ENCODE results near the gene ATP9B. TPM values are rescaled to one million over a fixed set of nuclear protein-coding genes. Genes with fewer than 3 reads are reported as not detected.

Gene ATP9B
- total RNA-seq, 1 experiment from 2014 or later = 8.6 TPM

DNA sequence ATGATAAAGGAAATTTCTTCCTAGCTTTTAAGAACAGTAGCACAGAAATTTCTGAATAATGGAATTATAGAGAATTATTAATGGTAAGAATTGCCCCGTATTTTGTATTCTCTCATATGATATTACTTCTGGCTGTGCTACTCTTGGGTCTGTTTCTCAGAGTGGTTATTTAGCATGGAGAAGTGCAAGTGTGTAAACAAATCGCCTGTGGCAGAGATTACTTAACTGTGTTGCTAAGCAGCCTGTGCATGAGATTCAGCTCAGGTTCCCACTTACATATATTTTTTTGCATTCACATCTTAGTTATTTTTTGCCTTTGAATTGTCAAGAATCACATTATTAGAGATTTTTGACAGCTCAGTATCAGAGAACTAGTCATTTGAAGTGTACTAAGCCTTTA lies 246.4 kb downstream of the ATP9B start:
- Histone ChIP-seq H3K27me3 (ENCODE audit: insufficient read depth, low read depth) (no peaks in the 10 kb centered on the region), H3F3A (ENCODE audit: insufficient read depth, low read depth) (no peaks in the 10 kb centered on the region), H3K9me2 (ENCODE audit: insufficient read depth) (no peaks in the 10 kb centered on the region), H3K4me3 (no peak overlapping the region), H3K4me1 (replicated peaks; ENCODE audit: insufficient read depth) (no peaks in the 10 kb centered on the region), H3K36me3 (ENCODE audit: low read depth) (no peaks in the 10 kb centered on the region), H4K20me1 (ENCODE audit: insufficient read depth) (peaks cover 5% of the 10 kb centered on the region; the same call in 1 of the 2 replicates), H3K9me3 (ENCODE audit: insufficient read depth, low read depth) (no peaks in the 10 kb centered on the region), H2AFZ (no peak overlapping the region), H3K4me2 (no peak overlapping the region), H3K27ac (no peak overlapping the region), H3K79me2 (ENCODE audit: low read depth) (no peaks in the 10 kb centered on the region)
- no peak for DNase-seq
- ChIA-PET CTCF (no interaction called here), POLR2A (ENCODE audit: unreplicated experiment) (no interaction called here)
- BruUV-seq (replicated peaks) = no TSS peak
- intact Hi-C loops (cut with micrococcal nuclease; ENCODE audit: unreplicated experiment) = no loop called here
- TF ChIP-seq, protein P1, sequence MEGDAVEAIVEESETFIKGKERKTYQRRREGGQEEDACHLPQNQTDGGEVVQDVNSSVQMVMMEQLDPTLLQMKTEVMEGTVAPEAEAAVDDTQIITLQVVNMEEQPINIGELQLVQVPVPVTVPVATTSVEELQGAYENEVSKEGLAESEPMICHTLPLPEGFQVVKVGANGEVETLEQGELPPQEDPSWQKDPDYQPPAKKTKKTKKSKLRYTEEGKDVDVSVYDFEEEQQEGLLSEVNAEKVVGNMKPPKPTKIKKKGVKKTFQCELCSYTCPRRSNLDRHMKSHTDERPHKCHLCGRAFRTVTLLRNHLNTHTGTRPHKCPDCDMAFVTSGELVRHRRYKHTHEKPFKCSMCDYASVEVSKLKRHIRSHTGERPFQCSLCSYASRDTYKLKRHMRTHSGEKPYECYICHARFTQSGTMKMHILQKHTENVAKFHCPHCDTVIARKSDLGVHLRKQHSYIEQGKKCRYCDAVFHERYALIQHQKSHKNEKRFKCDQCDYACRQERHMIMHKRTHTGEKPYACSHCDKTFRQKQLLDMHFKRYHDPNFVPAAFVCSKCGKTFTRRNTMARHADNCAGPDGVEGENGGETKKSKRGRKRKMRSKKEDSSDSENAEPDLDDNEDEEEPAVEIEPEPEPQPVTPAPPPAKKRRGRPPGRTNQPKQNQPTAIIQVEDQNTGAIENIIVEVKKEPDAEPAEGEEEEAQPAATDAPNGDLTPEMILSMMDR (conservative IDR thresholded peaks at IDR 0.05) = no peak

DNA sequence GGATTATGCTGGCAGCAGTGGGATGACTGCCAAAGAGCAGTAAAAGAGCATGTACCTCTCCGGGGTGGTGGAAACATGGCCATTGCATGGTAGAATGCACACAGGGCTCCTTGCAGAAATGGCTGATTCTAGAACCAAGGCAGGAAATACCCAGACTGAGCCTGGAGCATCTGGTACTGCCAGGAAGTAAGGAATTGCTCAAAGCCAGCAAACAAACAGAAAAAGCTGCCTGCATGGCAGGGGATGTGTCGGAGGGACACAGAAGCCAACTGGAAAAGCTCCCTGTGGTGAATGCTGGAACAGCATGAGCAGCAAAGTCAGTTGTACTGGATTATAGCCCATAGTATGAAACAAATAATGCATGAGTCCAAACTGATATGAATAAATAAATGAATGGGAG lies 248.5 kb downstream of the ATP9B start:
- DNase-seq = no peak
- H3F3A ChIP-seq (ENCODE audit: insufficient read depth, low read depth) = no peaks in the 10 kb centered on the region
- no peaks in the 10 kb centered on the region for H3K9me2 ChIP-seq (ENCODE audit: insufficient read depth)
- no peaks in the 10 kb centered on the region for H3K9me3 ChIP-seq (ENCODE audit: insufficient read depth, low read depth)
- H3K79me2 ChIP-seq (ENCODE audit: low read depth) = no peaks in the 10 kb centered on the region
- H3K4me2 ChIP-seq = no peak overlapping the region
- no peak for TF ChIP-seq EZH2 (IDR thresholded peaks at IDR 0.05; ENCODE audit: low read depth)
- TF ChIP-seq, protein P1 (conservative IDR thresholded peaks at IDR 0.05) = no peak; the same call in 1 of the 2 replicates
- no peaks in the 10 kb centered on the region for H3K36me3 ChIP-seq (ENCODE audit: low read depth)
- ChIA-PET CTCF (no interaction called here), POLR2A (ENCODE audit: unreplicated experiment) (no interaction called here)
- no peak overlapping the region for H3K4me3 ChIP-seq
- H4K20me1 ChIP-seq (ENCODE audit: insufficient read depth) = peaks cover 5% of the 10 kb centered on the region; the same call in 1 of the 2 replicates
- intact Hi-C loops (cut with micrococcal nuclease; ENCODE audit: unreplicated experiment) = no loop called here
- no TSS peak for BruUV-seq (replicated peaks)
- H3K4me1 ChIP-seq (replicated peaks; ENCODE audit: insufficient read depth) = no peaks in the 10 kb centered on the region
- no peak overlapping the region for H3K27ac ChIP-seq
- H2AFZ ChIP-seq = no peak overlapping the region
- H3K27me3 ChIP-seq (ENCODE audit: insufficient read depth, low read depth) = no peaks in the 10 kb centered on the region

DNA sequence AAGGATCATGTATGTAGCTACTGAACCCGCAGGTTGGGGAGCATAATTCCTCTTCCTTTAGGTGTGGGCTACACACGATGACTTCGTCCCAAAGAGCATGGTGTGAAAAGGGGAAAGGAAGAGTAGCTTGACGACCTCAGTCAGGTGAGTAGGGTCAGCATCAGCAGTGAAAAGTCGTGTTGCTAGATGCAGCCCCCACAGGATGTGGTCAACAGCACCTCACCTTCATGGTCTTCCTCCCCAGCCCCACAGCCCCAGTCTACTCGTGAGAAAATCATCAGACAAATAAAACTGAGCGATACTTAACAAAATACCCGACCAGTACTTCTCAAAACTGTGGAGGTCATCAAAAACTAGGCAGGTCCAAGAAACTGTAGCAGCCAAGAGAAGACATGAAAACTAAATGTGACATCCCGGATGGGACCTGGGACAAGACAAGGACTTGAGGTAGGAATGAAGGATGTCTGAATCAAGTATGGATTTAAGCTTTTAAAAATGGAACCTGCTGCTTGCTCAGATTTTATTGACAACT lies 249.0 kb downstream of the ATP9B start:
- intact Hi-C loops (cut with micrococcal nuclease; ENCODE audit: unreplicated experiment) = no loop called here
- H3K79me2 ChIP-seq (ENCODE audit: low read depth) = no peaks in the 10 kb centered on the region
- H4K20me1 ChIP-seq (ENCODE audit: insufficient read depth) = peaks cover 5% of the 10 kb centered on the region; the same call in 1 of the 2 replicates
- H3K9me2 ChIP-seq (ENCODE audit: insufficient read depth) = no peaks in the 10 kb centered on the region
- H3K27ac ChIP-seq = no peak overlapping the region
- BruUV-seq (replicated peaks) = no TSS peak
- H3K4me2 ChIP-seq = no peak overlapping the region
- no peak overlapping the region for H2AFZ ChIP-seq
- DNase-seq = no peak
- H3K9me3 ChIP-seq (ENCODE audit: insufficient read depth, low read depth) = no peaks in the 10 kb centered on the region
- no peaks in the 10 kb centered on the region for H3K27me3 ChIP-seq (ENCODE audit: insufficient read depth, low read depth)
- H3K36me3 ChIP-seq (ENCODE audit: low read depth) = no peaks in the 10 kb centered on the region
- TF ChIP-seq, protein P1 (conservative IDR thresholded peaks at IDR 0.05) = no peak
- TF ChIP-seq EZH2 (IDR thresholded peaks at IDR 0.05; ENCODE audit: low read depth) = no peak
- POLR2A ChIA-PET (ENCODE audit: unreplicated experiment) = no interaction called here
- H3K4me1 ChIP-seq (replicated peaks; ENCODE audit: insufficient read depth) = no peaks in the 10 kb centered on the region
- no peak overlapping the region for H3K4me3 ChIP-seq
- no peaks in the 10 kb centered on the region for H3F3A ChIP-seq (ENCODE audit: insufficient read depth, low read depth)
- CTCF ChIA-PET = no interaction called here

All from PC-9 (cell line).